GM23338 (cell line): Measurements from ENCODE around the gene HS6ST2.

Experiments
- CREB1 ChIP-seq: fragments of 250-450 bp; sonication (Bioruptor Pico); IDR thresholded peaks from 2 replicates; pipeline ENCODE4 v1.5.0; 2020; ENCODE audit warnings: low read depth, mild to moderate bottlenecking, moderate library complexity
- EZH2 ChIP-seq: fragments of 200-600 bp; sonication (generic); IDR thresholded peaks from one replicate; pipeline ENCODE4 v1.8.0; 2017; ENCODE audit warnings: antibody characterized with exemption, mild to moderate bottlenecking, low read depth; ENCODE audit not compliant: unreplicated experiment
- EZH2phosphoT487 ChIP-seq: fragments of 200-600 bp; sonication (generic); IDR thresholded peaks from one replicate; pipeline ENCODE4 v1.8.1; 2018; ENCODE audit warnings: antibody characterized with exemption; ENCODE audit not compliant: unreplicated experiment
- JUNB ChIP-seq: IDR thresholded peaks from one replicate; pipeline ENCODE4 v1.6.1; 2016; ENCODE audit warnings: antibody characterized with exemption; ENCODE audit not compliant: unreplicated experiment
- POLR2AphosphoS5 ChIP-seq: IDR thresholded peaks from 2 replicates; pipeline ENCODE4 v1.6.1; 2016; ENCODE audit warnings: antibody characterized with exemption, low read depth
- STAT1 ChIP-seq: IDR thresholded peaks from one replicate; pipeline ENCODE4 v1.6.1; 2016; ENCODE audit warnings: antibody characterized with exemption; ENCODE audit not compliant: unreplicated experiment
- ZNF114 ChIP-seq: fragments of 250-450 bp; sonication (Bioruptor Pico); IDR thresholded peaks from 2 replicates; pipeline ENCODE4 v1.5.0; 2020; ENCODE audit warnings: mild to moderate bottlenecking, moderate library complexity
- TF ChIP-seq, protein P1 (sequence below), 2 experiments: fragments of 200-600 bp in 1 of 2; sonication (generic) in 1 of 2; conservative IDR thresholded peaks; 2 replicates each; pipeline versions ENCODE4 v1.5.1 to v1.6.1; 2016 to 2017; ENCODE audit warnings: antibody characterized with exemption in 2 of 2, low read depth in 2 of 2, mild to moderate bottlenecking in 2 of 2, moderate library complexity in 1 of 2
- TF ChIP-seq, protein P2 (sequence below): IDR thresholded peaks from one replicate; pipeline ENCODE4 v1.6.1; 2018; ENCODE audit warnings: antibody characterized with exemption; ENCODE audit not compliant: unreplicated experiment
- TF ChIP-seq, protein P3 (sequence below): IDR thresholded peaks from 2 replicates; pipeline ENCODE4 v1.6.1; 2016; ENCODE audit warnings: antibody characterized with exemption
- TF ChIP-seq, protein P4 (sequence below): fragments of 250-450 bp; sonication (Bioruptor Pico); IDR thresholded peaks from 2 replicates; pipeline ENCODE4 v1.5.0; 2020; ENCODE audit warnings: mild to moderate bottlenecking, moderate library complexity

DNA sequence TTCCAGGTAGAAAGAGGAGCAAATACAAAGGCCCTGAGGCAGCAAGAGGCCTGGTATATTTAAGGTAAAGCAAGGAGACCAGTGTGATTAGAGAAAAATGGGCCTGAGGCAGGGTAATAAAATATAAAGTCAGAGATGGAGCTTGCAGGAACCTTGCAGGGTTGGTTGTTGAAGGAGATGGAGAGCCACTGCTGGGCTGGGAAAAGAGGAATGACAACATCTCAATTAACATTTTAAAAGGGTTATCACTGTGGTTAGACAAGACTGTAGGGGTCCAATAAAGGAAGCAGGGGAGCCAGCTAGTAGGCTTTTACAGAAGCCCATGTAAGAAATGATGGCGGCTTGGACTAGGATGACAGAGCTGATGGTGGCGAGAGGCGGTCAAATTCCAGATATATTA is 264.0 kb downstream of the HS6ST2 start:
- TF ChIP-seq, protein P1, sequence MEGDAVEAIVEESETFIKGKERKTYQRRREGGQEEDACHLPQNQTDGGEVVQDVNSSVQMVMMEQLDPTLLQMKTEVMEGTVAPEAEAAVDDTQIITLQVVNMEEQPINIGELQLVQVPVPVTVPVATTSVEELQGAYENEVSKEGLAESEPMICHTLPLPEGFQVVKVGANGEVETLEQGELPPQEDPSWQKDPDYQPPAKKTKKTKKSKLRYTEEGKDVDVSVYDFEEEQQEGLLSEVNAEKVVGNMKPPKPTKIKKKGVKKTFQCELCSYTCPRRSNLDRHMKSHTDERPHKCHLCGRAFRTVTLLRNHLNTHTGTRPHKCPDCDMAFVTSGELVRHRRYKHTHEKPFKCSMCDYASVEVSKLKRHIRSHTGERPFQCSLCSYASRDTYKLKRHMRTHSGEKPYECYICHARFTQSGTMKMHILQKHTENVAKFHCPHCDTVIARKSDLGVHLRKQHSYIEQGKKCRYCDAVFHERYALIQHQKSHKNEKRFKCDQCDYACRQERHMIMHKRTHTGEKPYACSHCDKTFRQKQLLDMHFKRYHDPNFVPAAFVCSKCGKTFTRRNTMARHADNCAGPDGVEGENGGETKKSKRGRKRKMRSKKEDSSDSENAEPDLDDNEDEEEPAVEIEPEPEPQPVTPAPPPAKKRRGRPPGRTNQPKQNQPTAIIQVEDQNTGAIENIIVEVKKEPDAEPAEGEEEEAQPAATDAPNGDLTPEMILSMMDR (conservative IDR thresholded peaks at IDR 0.05; ENCODE audit: low read depth in 2 of 2), result no peak
- TF ChIP-seq EZH2phosphoT487, result no peak
- TF ChIP-seq, protein P2, sequence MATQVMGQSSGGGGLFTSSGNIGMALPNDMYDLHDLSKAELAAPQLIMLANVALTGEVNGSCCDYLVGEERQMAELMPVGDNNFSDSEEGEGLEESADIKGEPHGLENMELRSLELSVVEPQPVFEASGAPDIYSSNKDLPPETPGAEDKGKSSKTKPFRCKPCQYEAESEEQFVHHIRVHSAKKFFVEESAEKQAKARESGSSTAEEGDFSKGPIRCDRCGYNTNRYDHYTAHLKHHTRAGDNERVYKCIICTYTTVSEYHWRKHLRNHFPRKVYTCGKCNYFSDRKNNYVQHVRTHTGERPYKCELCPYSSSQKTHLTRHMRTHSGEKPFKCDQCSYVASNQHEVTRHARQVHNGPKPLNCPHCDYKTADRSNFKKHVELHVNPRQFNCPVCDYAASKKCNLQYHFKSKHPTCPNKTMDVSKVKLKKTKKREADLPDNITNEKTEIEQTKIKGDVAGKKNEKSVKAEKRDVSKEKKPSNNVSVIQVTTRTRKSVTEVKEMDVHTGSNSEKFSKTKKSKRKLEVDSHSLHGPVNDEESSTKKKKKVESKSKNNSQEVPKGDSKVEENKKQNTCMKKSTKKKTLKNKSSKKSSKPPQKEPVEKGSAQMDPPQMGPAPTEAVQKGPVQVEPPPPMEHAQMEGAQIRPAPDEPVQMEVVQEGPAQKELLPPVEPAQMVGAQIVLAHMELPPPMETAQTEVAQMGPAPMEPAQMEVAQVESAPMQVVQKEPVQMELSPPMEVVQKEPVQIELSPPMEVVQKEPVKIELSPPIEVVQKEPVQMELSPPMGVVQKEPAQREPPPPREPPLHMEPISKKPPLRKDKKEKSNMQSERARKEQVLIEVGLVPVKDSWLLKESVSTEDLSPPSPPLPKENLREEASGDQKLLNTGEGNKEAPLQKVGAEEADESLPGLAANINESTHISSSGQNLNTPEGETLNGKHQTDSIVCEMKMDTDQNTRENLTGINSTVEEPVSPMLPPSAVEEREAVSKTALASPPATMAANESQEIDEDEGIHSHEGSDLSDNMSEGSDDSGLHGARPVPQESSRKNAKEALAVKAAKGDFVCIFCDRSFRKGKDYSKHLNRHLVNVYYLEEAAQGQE, result no peak
- TF ChIP-seq EZH2, result no peak
- TF ChIP-seq POLR2AphosphoS5, result no peak
- TF ChIP-seq JUNB, result no peak
- TF ChIP-seq, protein P3, sequence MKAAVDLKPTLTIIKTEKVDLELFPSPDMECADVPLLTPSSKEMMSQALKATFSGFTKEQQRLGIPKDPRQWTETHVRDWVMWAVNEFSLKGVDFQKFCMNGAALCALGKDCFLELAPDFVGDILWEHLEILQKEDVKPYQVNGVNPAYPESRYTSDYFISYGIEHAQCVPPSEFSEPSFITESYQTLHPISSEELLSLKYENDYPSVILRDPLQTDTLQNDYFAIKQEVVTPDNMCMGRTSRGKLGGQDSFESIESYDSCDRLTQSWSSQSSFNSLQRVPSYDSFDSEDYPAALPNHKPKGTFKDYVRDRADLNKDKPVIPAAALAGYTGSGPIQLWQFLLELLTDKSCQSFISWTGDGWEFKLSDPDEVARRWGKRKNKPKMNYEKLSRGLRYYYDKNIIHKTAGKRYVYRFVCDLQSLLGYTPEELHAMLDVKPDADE, result no peak
- TF ChIP-seq ZNF114 (CRISPR knock-in tag), result no peak
- TF ChIP-seq CREB1 (CRISPR knock-in tag), result no peak
- TF ChIP-seq, protein P4, sequence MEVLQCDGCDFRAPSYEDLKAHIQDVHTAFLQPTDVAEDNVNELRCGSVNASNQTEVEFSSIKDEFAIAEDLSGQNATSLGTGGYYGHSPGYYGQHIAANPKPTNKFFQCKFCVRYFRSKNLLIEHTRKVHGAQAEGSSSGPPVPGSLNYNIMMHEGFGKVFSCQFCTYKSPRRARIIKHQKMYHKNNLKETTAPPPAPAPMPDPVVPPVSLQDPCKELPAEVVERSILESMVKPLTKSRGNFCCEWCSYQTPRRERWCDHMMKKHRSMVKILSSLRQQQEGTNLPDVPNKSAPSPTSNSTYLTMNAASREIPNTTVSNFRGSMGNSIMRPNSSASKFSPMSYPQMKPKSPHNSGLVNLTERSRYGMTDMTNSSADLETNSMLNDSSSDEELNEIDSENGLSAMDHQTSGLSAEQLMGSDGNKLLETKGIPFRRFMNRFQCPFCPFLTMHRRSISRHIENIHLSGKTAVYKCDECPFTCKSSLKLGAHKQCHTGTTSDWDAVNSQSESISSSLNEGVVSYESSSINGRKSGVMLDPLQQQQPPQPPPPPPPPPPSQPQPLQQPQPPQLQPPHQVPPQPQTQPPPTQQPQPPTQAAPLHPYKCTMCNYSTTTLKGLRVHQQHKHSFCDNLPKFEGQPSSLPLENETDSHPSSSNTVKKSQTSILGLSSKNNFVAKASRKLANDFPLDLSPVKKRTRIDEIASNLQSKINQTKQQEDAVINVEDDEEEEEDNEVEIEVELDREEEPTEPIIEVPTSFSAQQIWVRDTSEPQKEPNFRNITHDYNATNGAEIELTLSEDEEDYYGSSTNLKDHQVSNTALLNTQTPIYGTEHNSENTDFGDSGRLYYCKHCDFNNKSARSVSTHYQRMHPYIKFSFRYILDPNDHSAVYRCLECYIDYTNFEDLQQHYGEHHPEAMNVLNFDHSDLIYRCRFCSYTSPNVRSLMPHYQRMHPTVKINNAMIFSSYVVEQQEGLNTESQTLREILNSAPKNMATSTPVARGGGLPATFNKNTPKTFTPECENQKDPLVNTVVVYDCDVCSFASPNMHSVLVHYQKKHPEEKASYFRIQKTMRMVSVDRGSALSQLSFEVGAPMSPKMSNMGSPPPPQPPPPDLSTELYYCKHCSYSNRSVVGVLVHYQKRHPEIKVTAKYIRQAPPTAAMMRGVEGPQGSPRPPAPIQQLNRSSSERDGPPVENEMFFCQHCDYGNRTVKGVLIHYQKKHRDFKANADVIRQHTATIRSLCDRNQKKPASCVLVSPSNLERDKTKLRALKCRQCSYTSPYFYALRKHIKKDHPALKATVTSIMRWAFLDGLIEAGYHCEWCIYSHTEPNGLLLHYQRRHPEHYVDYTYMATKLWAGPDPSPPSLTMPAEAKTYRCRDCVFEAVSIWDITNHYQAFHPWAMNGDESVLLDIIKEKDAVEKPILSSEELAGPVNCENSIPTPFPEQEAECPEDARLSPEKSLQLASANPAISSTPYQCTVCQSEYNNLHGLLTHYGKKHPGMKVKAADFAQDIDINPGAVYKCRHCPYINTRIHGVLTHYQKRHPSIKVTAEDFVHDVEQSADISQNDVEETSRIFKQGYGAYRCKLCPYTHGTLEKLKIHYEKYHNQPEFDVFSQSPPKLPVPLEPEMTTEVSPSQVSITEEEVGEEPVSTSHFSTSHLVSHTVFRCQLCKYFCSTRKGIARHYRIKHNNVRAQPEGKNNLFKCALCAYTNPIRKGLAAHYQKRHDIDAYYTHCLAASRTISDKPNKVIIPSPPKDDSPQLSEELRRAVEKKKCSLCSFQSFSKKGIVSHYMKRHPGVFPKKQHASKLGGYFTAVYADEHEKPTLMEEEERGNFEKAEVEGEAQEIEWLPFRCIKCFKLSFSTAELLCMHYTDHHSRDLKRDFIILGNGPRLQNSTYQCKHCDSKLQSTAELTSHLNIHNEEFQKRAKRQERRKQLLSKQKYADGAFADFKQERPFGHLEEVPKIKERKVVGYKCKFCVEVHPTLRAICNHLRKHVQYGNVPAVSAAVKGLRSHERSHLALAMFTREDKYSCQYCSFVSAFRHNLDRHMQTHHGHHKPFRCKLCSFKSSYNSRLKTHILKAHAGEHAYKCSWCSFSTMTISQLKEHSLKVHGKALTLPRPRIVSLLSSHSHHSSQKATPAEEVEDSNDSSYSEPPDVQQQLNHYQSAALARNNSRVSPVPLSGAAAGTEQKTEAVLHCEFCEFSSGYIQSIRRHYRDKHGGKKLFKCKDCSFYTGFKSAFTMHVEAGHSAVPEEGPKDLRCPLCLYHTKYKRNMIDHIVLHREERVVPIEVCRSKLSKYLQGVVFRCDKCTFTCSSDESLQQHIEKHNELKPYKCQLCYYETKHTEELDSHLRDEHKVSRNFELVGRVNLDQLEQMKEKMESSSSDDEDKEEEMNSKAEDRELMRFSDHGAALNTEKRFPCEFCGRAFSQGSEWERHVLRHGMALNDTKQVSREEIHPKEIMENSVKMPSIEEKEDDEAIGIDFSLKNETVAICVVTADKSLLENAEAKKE, result no peak; the same call in 1 of the 2 replicates
- no peak for TF ChIP-seq STAT1
